HG03442 (cell line): ENCODE results near the gene FKBP15.
"Not testable (repeated sequence)": the region's sequence is repeated elsewhere in the genome, so short reads cannot be mapped to it uniquely, and the experiment has no call there.

ENCODE experiments used
- ATAC-seq: cut with Tn5 transposase; IDR thresholded peaks from one replicate; pipeline ENCODE4 v1.9.1; 2021; ENCODE audit warnings: mild to moderate bottlenecking, moderate library complexity; ENCODE audit not compliant: unreplicated experiment

FKBP15 gene

DNA sequence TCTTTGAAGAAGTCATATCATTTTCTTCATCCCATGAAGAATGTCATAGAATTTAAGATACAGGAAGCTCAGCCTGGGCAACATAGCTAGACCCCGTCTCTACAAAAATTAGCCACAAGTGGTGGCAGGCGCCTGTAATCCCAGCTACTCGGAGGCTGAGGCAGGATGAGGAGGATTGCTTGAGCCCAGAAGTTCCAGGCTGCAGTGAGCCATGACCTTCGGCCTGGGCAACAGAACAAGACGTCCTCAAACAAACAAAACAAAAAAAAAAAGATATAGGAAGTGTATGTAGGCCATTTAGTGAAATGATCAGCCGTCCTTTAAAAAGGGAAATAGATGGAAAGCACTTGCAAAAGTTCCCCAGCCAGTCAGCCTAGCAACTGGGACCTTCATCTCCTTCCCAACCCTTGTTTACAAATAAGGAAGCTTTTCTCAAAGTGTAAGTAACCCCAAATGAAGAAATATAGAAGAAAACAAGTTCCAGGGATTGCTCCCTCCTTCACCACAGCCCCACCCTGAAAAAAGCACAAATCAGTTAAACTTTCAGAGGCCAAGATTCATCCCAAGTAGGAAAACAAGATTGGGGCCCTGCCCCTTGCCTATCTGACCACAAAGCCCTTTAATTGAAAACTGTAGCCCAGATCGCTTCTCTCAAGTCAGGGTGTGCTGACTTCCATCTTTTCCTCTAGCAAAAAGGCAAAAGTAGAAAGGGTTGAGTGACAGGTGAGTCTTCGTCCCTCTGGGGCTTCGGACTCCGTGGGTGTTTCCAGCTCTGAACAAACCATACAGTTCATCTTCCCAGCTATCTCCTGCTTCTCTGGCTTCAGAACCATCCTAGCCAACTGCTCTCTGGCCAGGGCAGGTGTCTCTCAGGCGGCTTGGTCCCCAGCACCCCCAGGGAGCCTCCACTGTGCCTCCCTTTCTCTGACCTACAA lies 69.1 kb downstream of the FKBP15 start:
- ATAC-seq: no peak

- ATAC-seq: peak; percentile 93
Measured at GRCh38 chr9:113150670-113151611, 70.1 kb downstream of the FKBP15 start, which contains the start of gene SLC31A2. Gene SLC31A2 (plus strand): TSS chr9:113151007. CDS start chr9:113151075, 68 bp downstream.

DNA sequence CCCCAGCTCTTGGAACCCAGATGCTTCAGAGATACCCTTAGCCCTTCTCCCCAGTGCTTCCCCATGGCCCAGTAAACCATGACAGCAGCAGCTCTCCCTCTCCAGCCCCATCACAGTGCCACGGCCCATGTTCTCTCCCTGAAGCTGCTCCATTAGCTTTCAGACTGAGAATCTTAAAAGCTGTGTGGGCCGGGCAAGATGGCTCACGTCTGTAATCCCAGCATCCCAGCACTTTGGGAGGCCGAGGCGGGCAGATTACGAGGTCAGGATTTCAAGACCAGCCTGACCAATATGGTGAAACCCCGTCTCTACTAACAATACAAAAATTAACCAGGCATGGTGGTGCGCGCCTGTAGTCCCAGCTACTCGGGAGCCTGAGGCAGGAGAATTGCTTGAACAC lies 71.5 kb downstream of the FKBP15 start:
- not testable (repeated sequence) for ATAC-seq

DNA sequence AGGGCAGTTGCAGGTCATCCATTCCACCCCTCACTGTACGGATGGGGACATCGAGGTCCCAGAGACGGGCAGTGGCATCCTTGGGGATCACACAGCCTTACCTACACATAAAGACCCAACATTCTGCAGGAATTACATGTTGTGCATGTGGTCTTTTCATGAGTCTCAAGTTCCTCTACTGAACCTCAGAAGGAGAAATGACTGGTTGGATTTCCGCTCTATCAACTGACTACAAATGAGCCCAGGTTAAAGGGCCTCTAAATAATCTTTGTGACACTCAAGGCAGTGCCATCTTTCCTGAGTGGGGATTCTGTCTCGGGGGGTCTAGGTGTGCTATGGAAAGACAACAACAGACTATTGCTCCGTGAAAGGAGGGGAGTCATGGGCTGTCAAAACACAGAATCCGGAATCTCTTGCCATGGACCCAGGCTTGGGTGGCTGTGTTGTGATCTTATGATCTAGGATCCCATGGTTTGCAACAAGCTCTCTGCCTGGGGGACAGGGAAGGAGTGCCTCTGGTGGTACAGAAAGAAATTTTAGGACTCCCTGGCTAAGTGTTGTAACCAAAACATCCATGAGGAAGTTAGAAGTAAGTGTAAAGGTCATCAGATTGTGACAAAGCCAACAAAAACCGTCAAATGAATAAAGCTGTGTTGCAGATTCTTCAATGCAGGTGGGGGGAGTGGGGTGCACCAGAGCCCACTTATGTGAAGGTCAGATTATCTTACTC lies 72.1 kb downstream of the FKBP15 start:
- no peak for ATAC-seq

GRCh38 chr9:113148372-113148705 lies 72.7 kb downstream of the FKBP15 start:
- ATAC-seq: no peak

GRCh38 chr9:113143432-113144227 lies 77.4 kb downstream of the FKBP15 start:
- ATAC-seq: no peak

GRCh38 chr9:113140896-113141295 lies 80.2 kb downstream of the FKBP15 start:
- ATAC-seq: not testable (repeated sequence)

GRCh38 chr9:113139953-113140352 lies 81.1 kb downstream of the FKBP15 start:
- no peak for ATAC-seq

GRCh38 chr9:113139225-113139829 lies 81.8 kb downstream of the FKBP15 start:
- no peak for ATAC-seq

DNA sequence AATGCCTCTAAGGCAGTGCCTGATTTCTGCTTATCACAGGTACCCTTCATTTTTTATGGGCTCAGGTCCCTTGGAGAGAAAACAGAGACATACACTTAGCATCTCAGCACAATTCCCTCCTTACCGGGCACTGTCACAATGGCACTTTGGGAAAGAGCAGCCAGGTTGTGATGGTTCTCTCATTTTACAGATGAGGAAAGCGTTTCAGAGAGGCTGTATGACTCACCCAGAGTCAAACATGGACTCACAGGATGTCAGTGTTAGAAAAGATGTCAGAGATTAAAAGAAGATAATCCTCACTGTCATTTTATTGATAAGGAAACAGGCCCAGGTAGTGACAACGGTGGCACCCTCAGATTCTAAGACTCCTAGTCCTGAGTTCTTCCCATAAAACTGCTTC lies 82.3 kb downstream of the FKBP15 start:
- no peak for ATAC-seq

DNA sequence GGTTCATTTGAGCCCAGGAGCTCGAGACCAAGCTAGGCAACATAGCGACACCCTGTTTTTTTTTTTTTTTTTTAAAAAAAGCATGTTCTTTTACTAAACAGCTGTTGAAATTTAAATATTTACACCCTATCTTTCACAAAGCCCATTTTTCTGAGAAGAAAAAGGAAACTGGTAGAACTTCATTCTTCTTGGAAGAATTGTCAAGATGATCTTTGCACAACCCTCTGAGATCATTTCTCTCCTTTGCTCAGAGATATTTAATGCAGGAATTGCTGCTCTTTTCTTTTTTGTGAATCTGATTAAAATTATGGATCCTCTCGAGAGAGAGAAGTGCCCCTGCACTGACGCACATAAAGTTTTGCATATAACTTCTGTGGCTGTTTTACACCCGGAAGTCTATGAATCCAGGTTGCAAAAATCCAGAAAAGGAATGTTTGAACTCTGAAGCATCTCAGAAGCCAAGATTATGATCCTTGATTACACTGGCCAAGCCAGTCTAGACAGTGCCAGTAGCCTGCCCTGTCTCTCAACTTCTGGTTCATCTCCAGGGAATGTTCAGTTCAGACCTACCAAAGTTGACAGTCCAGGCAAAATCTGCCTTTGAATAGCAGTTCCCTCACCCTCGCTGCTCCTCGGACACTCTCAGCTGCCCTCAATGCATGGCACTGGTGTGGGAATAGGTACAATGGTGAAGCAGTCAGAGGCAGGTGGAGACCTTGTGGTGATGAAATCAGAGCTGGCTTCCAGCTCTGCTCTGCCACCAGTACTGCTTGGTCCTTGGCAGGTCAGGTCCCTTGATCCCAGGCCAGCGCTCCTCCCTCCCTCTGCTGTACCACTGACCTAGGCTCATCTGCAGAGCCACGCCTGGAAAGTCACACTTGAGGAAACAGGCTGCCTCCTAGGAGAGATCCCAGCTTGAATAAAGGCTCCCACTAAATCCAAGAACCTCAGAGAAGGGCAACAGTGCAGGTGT lies 83.6 kb downstream of the FKBP15 start:
- no peak for ATAC-seq

GRCh38 chr9:113131689-113132151 lies 89.4 kb downstream of the FKBP15 start:
- no peak for ATAC-seq

GRCh38 chr9:113129884-113130283 lies 91.2 kb downstream of the FKBP15 start:
- ATAC-seq: no peak

DNA sequence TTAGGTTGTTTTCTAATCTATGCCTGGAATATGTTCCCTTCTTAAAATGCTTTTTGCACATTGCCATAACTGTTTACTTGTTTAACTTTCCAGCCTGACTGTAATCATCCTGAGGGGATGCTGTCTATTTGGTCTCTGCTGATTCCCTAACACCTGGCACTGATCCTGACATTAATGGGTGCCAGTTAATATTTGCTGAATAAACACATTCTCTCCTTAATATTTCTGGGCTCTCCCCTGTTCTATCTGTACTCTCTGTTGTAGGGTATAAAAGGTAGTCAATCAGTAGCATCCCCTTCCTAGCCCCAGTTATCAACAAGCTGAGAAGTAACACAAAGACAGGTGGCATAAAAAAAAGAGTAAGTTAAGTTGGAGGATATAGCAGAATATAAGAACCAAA lies 91.6 kb downstream of the FKBP15 start:
- ATAC-seq: no peak

GRCh38 chr9:113125386-113126035 lies 95.6 kb downstream of the FKBP15 start:
- ATAC-seq: no peak

GRCh38 chr9:113118829-113119228 lies 102.2 kb downstream of the FKBP15 start:
- not testable (repeated sequence) for ATAC-seq
